Panc1 (cell line): ENCODE data around the gene TRPM7. TPM values are rescaled to one million over a fixed set of nuclear protein-coding genes. Genes with fewer than 3 reads are reported as not detected.

ENCODE experiments used
- ATAC-seq: fragments of 200-7000 bp; cut with Tn5 transposase; 2 replicates; pipeline ENCODE4 v1.9.1; 2020; ENCODE audit warnings: mild to moderate bottlenecking, moderate library complexity
- BruUV-seq: library from RNA; stranded (reverse); fragments of 400-500 nt; replicated peaks from 2 replicates; lab custom pipeline; 2021; lab: Mats Ljungman, UMichigan
- CTCF ChIA-PET: fragments of 300-600 bp; sonication (Branson Sonifier 250); formaldehyde crosslinking; loops from one replicate; lab custom pipeline; 2022; ENCODE audit warnings: antibody characterized with exemption; lab: Charles Lee
- POLR2A ChIA-PET: fragments of 300-600 bp; sonication (Branson Sonifier 250); formaldehyde crosslinking; loops from one replicate; lab custom pipeline; 2022; ENCODE audit warnings: antibody characterized with exemption; lab: Charles Lee
- DNase-seq: peaks from one replicate; pipeline ENCODE4 v3.0.0-alpha.2; 2010; ENCODE audit warnings: low read depth, low spot score
- H3K27ac ChIP-seq: 2 replicates; pipeline ENCODE4 v1.5.1; 2011; ENCODE audit warnings: mild to moderate bottlenecking, low read length, inconsistent platforms
- H3K27me3 ChIP-seq: fragments of 200-500 bp; sonication (Bioruptor generic); 2 replicates; pipeline ENCODE4 v1.6.0; 2014; ENCODE audit warnings: low read length, inconsistent platforms; ENCODE audit not compliant: control insufficient read depth, insufficient read depth
- H3K36me3 ChIP-seq: fragments of 200-500 bp; sonication (Bioruptor generic); 2 replicates; pipeline ENCODE4 v1.5.1; 2014; ENCODE audit warnings: inconsistent platforms, mild to moderate bottlenecking, low read length, moderate library complexity; ENCODE audit not compliant: control insufficient read depth, insufficient read depth
- H3K4me1 ChIP-seq: 2 replicates; pipeline ENCODE4 v1.5.1; 2011; ENCODE audit warnings: inconsistent platforms, mild to moderate bottlenecking, low read length, moderate library complexity; ENCODE audit not compliant: control insufficient read depth, insufficient read depth
- H3K4me3 ChIP-seq, 2 experiments: 2 replicates each; pipeline ENCODE4 v1.5.1; 2011 to 2012; ENCODE audit warnings: low read depth in 2 of 2, low read length in 2 of 2, mild to moderate bottlenecking in 2 of 2, inconsistent platforms in 1 of 2, moderate library complexity in 1 of 2
- H3K9me3 ChIP-seq: fragments of 200-500 bp; sonication (Bioruptor generic); 2 replicates; pipeline ENCODE4 v1.5.1; 2014; ENCODE audit warnings: low read depth, mild to moderate bottlenecking, inconsistent platforms, low read length, moderate library complexity; ENCODE audit not compliant: control insufficient read depth, insufficient read depth
- POLR2AphosphoS5 ChIP-seq: IDR thresholded peaks from 2 replicates; pipeline ENCODE4 v1.6.1; 2012; ENCODE audit warnings: mild to moderate bottlenecking, low read depth, low read length, moderate library complexity
- SIN3A ChIP-seq: IDR thresholded peaks from 2 replicates; pipeline ENCODE4 v1.6.1; 2012; ENCODE audit warnings: low read depth, mild to moderate bottlenecking, low read length, moderate library complexity, borderline replicate concordance; ENCODE audit not compliant: insufficient read depth
- TCF7L2 ChIP-seq: IDR thresholded peaks from 2 replicates; pipeline ENCODE4 v1.6.1; 2011; ENCODE audit warnings: mild to moderate bottlenecking, low read depth, low read length, inconsistent platforms
- in situ Hi-C: cut with HindIII; loops from 2 replicates; pipeline ENCODE4 v1.10.0; 2016; ENCODE audit warnings: low sequenced_read_pairs, low pct_unique_long_range_greater_than_20kb
- intact Hi-C: fragments of 100-400 bp; cut with micrococcal nuclease; formaldehyde crosslinking; loops from one replicate; pipeline ENCODE4 v1.10.0; 2022; ENCODE audit not compliant: unreplicated experiment
- total RNA-seq: library from RNA; stranded (reverse); gene quantifications from one replicate; pipeline ENCODE4 v1.2.1, GENCODE V29; 2021; ENCODE audit not compliant: unreplicated experiment
- TF ChIP-seq, protein P1 (sequence below): fragments of 450-650 bp; IDR thresholded peaks from 2 replicates; pipeline ENCODE4 v1.5.1; 2017; ENCODE audit warnings: mild to moderate bottlenecking
- TF ChIP-seq, protein P2 (sequence below), 2 experiments: IDR thresholded peaks; 2 replicates each; pipeline ENCODE4 v1.6.1; 2011 to 2012; ENCODE audit warnings: low read depth in 2 of 2, control low read depth in 1 of 2, low read length in 1 of 2, mild to moderate bottlenecking in 1 of 2, moderate library complexity in 1 of 2; ENCODE audit not compliant: insufficient read depth in 1 of 2

TRPM7 gene
- total RNA-seq, 1 experiment from 2014 or later = 44.9 TPM

- Histone ChIP-seq H3K27ac (no peak overlapping the region), H3K36me3 (peaks cover 12% of the 10 kb centered on the region; the same call in 1 of the 2 replicates), H3K4me3 (no peak overlapping the region), H3K9me3 (no peaks in the 10 kb centered on the region), H3K27me3 (no peaks in the 10 kb centered on the region), H3K4me1 (no peaks in the 10 kb centered on the region)
- ATAC-seq (no peak), DNase-seq (no peak)
- no peak for TF ChIP-seq POLR2AphosphoS5
- TF ChIP-seq TCF7L2 = no peak
- TF ChIP-seq, protein P1, sequence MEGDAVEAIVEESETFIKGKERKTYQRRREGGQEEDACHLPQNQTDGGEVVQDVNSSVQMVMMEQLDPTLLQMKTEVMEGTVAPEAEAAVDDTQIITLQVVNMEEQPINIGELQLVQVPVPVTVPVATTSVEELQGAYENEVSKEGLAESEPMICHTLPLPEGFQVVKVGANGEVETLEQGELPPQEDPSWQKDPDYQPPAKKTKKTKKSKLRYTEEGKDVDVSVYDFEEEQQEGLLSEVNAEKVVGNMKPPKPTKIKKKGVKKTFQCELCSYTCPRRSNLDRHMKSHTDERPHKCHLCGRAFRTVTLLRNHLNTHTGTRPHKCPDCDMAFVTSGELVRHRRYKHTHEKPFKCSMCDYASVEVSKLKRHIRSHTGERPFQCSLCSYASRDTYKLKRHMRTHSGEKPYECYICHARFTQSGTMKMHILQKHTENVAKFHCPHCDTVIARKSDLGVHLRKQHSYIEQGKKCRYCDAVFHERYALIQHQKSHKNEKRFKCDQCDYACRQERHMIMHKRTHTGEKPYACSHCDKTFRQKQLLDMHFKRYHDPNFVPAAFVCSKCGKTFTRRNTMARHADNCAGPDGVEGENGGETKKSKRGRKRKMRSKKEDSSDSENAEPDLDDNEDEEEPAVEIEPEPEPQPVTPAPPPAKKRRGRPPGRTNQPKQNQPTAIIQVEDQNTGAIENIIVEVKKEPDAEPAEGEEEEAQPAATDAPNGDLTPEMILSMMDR = no peak
- TF ChIP-seq, protein P2, sequence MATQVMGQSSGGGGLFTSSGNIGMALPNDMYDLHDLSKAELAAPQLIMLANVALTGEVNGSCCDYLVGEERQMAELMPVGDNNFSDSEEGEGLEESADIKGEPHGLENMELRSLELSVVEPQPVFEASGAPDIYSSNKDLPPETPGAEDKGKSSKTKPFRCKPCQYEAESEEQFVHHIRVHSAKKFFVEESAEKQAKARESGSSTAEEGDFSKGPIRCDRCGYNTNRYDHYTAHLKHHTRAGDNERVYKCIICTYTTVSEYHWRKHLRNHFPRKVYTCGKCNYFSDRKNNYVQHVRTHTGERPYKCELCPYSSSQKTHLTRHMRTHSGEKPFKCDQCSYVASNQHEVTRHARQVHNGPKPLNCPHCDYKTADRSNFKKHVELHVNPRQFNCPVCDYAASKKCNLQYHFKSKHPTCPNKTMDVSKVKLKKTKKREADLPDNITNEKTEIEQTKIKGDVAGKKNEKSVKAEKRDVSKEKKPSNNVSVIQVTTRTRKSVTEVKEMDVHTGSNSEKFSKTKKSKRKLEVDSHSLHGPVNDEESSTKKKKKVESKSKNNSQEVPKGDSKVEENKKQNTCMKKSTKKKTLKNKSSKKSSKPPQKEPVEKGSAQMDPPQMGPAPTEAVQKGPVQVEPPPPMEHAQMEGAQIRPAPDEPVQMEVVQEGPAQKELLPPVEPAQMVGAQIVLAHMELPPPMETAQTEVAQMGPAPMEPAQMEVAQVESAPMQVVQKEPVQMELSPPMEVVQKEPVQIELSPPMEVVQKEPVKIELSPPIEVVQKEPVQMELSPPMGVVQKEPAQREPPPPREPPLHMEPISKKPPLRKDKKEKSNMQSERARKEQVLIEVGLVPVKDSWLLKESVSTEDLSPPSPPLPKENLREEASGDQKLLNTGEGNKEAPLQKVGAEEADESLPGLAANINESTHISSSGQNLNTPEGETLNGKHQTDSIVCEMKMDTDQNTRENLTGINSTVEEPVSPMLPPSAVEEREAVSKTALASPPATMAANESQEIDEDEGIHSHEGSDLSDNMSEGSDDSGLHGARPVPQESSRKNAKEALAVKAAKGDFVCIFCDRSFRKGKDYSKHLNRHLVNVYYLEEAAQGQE (IDR thresholded peaks at IDR 0.05; ENCODE audit: insufficient read depth in 1 of 2, low read depth in 2 of 2, low read length in 1 of 2) = no peak
- TF ChIP-seq SIN3A = no peak
- ChIA-PET CTCF (no interaction called here), POLR2A (no interaction called here)
- no TSS peak for BruUV-seq
- intact Hi-C loops (no loop called here), in situ Hi-C loops (no loop called here)
These were observed 123.6 kb downstream of the TRPM7 start for GRCh38 chr15:50562735-50563640.

GRCh38 chr15:50558012-50558411, 128.6 kb downstream of the TRPM7 start:
- no peak overlapping the region for H3K27ac ChIP-seq
- in situ Hi-C loops = no loop called here
- no peak for TF ChIP-seq TCF7L2
- TF ChIP-seq, protein P1 = no peak
- TF ChIP-seq, protein P2 (IDR thresholded peaks at IDR 0.05; ENCODE audit: insufficient read depth in 1 of 2, low read depth in 2 of 2, low read length in 1 of 2) = no peak
- no peak for TF ChIP-seq POLR2AphosphoS5
- no peak for TF ChIP-seq SIN3A
- BruUV-seq = no TSS peak
- ChIA-PET CTCF (no interaction called here), POLR2A (no interaction called here)
- no peaks in the 10 kb centered on the region for H3K4me1 ChIP-seq
- DNase-seq (no peak), ATAC-seq (no peak)
- H3K36me3 ChIP-seq = peaks cover 12% of the 10 kb centered on the region; the same call in 1 of the 2 replicates
- intact Hi-C loops = no loop called here
- no peaks in the 10 kb centered on the region for H3K27me3 ChIP-seq
- H3K4me3 ChIP-seq = no peak overlapping the region
- no peaks in the 10 kb centered on the region for H3K9me3 ChIP-seq
